K562 (cell line): Measurements from ENCODE around the gene GTF2I. TPM values are rescaled to one million over a fixed set of nuclear protein-coding genes. Genes with fewer than 3 reads are reported as not detected.
A peak's percentile ranks its signal among the peaks of the same experiment; 100 is the strongest.

Source experiments
- ATAC-seq: fragments of 200-7000 bp; cut with Tn5 transposase; 3 replicates; pipeline ENCODE4 v1.9.1; 2020; ENCODE audit warnings: moderate library complexity
- BruUV-seq: library from RNA; stranded (reverse); fragments of 400-500 nt; replicated peaks from 2 replicates; lab custom pipeline; 2021; lab: Mats Ljungman, UMichigan
- CTCF ChIA-PET: fragments of 300-600 bp; formaldehyde crosslinking; extraction: SDS; loops from one replicate; lab custom pipeline; 2021; ENCODE audit warnings: low intra/inter-chr PET ratio; lab: Yijun Ruan, JAX
- POLR2A ChIA-PET: fragments of 300-600, 350-650 bp; sonication (Branson Sonifier 250); formaldehyde crosslinking; extraction: SDS; loops from one replicate; lab custom pipeline; 2021; ENCODE audit warnings: antibody characterized with exemption, inconsistent platforms; lab: Yijun Ruan, JAX
- DNase-seq, 4 experiments: peaks; one replicate each; pipeline versions ENCODE4 v3.0.0 to v3.0.0-alpha.2; 2011 to 2018; ENCODE audit warnings: low spot score in 3 of 4, mixed read lengths in 3 of 4; ENCODE audit errors: extremely low read depth in 1 of 4
- FAIRE-seq: peaks from 2 replicates; lab custom pipeline; 2011; peaks lifted over from hg19 to GRCh38; lab: Jason Lieb, UNC
- H2AFZ ChIP-seq: 2 replicates; pipeline ENCODE4 v1.6.0; 2011; ENCODE audit warnings: low read depth, low read length, control low read depth, inconsistent platforms
- H3K27ac ChIP-seq: fragments of 200-600 bp; 3 replicates; pipeline ENCODE4 v1.8.0; 2011; ENCODE audit warnings: low read depth, mild to moderate bottlenecking, control low read depth, inconsistent platforms, low read length, moderate library complexity, mixed read lengths; ENCODE audit errors: extremely low read depth
- H3K27me3 ChIP-seq, 2 experiments: fragments of 300-600 bp in 1 of 2; 2 replicates in 1 of 2; 3 replicates in 1 of 2; pipeline versions ENCODE4 v1.6.0 to v1.8.0; 2011; ENCODE audit warnings: inconsistent platforms in 2 of 2, low read length in 2 of 2, mild to moderate bottlenecking in 1 of 2, mixed read lengths in 1 of 2, moderate library complexity in 1 of 2; ENCODE audit not compliant: control insufficient read depth in 2 of 2, insufficient read depth in 2 of 2
- H3K36me3 ChIP-seq: fragments of 300-600 bp; 3 replicates; pipeline ENCODE4 v1.8.0; 2011; ENCODE audit warnings: mild to moderate bottlenecking, low read length, inconsistent platforms; ENCODE audit not compliant: control insufficient read depth, insufficient read depth
- H3K4me1 ChIP-seq, 2 experiments: fragments of 200-600 bp in 1 of 2; replicated peaks in 1 of 2; 2 replicates in 1 of 2; 3 replicates in 1 of 2; pipeline versions ENCODE4 v1.5.1 to v1.8.0; 2011; ENCODE audit warnings: inconsistent platforms in 2 of 2, low read length in 2 of 2, mild to moderate bottlenecking in 1 of 2, mixed read lengths in 1 of 2, moderate library complexity in 1 of 2; ENCODE audit not compliant: control insufficient read depth in 2 of 2, insufficient read depth in 2 of 2
- H3K4me2 ChIP-seq: 2 replicates; pipeline ENCODE4 v1.6.1; 2011; ENCODE audit warnings: low read length, control low read depth, inconsistent platforms, mixed read lengths; ENCODE audit not compliant: insufficient read depth
- H3K4me3 ChIP-seq: fragments of 200-600 bp; sonication (generic), shearing (Covaris generic); 2 replicates; pipeline ENCODE4 v1.5.1; 2016; ENCODE audit warnings: control low read depth, inconsistent platforms
- H3K79me2 ChIP-seq: fragments of 200-600 bp; 3 replicates; pipeline ENCODE4 v1.8.0; 2011; ENCODE audit warnings: low read length, inconsistent platforms; ENCODE audit not compliant: control insufficient read depth, insufficient read depth
- H3K9ac ChIP-seq, 2 experiments: 2 replicates each; pipeline versions ENCODE4 v1.6.0 to v1.6.1; 2011; ENCODE audit warnings: low read depth in 2 of 2, low read length in 2 of 2, control low read depth in 1 of 2, inconsistent platforms in 1 of 2, mild to moderate bottlenecking in 1 of 2, mixed read lengths in 1 of 2; ENCODE audit not compliant: insufficient read depth in 1 of 2
- H3K9me1 ChIP-seq: one replicate; pipeline ENCODE4 v1.6.0; 2011; ENCODE audit warnings: inconsistent platforms, mild to moderate bottlenecking, low read length, moderate library complexity; ENCODE audit not compliant: control insufficient read depth, insufficient read depth
- H3K9me3 ChIP-seq: replicated peaks from 2 replicates; pipeline ENCODE4 v1.5.1; 2011; ENCODE audit warnings: low read depth, low read length, inconsistent platforms; ENCODE audit not compliant: control insufficient read depth, insufficient read depth
- H4K20me1 ChIP-seq: replicated peaks from 2 replicates; pipeline ENCODE4 v1.6.1; 2011; ENCODE audit warnings: low read length, inconsistent platforms, mixed read lengths; ENCODE audit not compliant: control insufficient read depth, insufficient read depth
- DIDO1 ChIP-seq: fragments of 450-650 bp; IDR thresholded peaks from 2 replicates; pipeline ENCODE4 v1.6.1; 2016; ENCODE audit warnings: low read depth, missing biosample characterization, missing genetic modification characterization
- NFXL1 ChIP-seq: fragments of 450-650 bp; formaldehyde crosslinking; IDR thresholded peaks from 2 replicates; pipeline ENCODE4 v1.4.0; 2021; ENCODE audit warnings: mild to moderate bottlenecking
- TRIM28 ChIP-seq: fragments of 450-650 bp; IDR thresholded peaks from 2 replicates; pipeline ENCODE4 v1.6.1; 2017
- ZKSCAN8 ChIP-seq: fragments of 200-800 bp; sonication (Bioruptor generic); IDR thresholded peaks from 2 replicates; pipeline ENCODE4 v1.6.1; 2016; ENCODE audit warnings: missing genetic modification characterization, missing compliant biosample characterization
- ZNF316 ChIP-seq: fragments of 450-650 bp; IDR thresholded peaks from 2 replicates; pipeline ENCODE4 v1.6.1; 2016
- WGBS: fragments of 100-300 bp; shearing (Covaris generic); methylation state at CpG from one replicate; pipeline ENCODE4 v1.1.6; 2016; ENCODE audit warnings: low coverage, mixed read lengths; ENCODE audit not compliant: insufficient coverage; ENCODE audit errors: missing lambda C conversion rate; 5-methylcytosine and 5-hydroxymethylcytosine counted together
- in situ Hi-C: fragments of 300-500 bp; cut with MboI; formaldehyde crosslinking; loops from 4 replicates; pipeline ENCODE4 v1.15.0; 2018; ENCODE audit warnings: inconsistent platforms, mixed read lengths
- intact Hi-C: fragments of 100-400 bp; cut with micrococcal nuclease; formaldehyde crosslinking; loops from 2 replicates; pipeline ENCODE4 v1.14.2; 2022
- polyA plus RNA-seq, 8 experiments: library from polyadenylated mRNA; depleted of rRNA in 4 of 8; stranded (reverse) in 5 of 8; unstranded in 3 of 8; fragments of >200 nt; fragmentation: Nextera tagmentation in 2 of 8; fragmentation: Illumina TruSeq in 1 of 8; extraction: Ambion mirVana in 2 of 8; extraction: Trizol in 1 of 8; gene quantifications; 2 replicates each; pipeline versions ENCODE4 v1.2.1 to v1.2.3, GENCODE V29; 2011 to 2014; ENCODE audit warnings: inconsistent platforms in 1 of 8, missing spikeins in 1 of 8
- total RNA-seq, 7 experiments: library from RNA; depleted of rRNA in 6 of 7; stranded (reverse); fragments of >200 nt in 6 of 7; fragmentation: Illumina TruSeq in 2 of 7; extraction: Trizol in 2 of 7; gene quantifications; 2 replicates each; pipeline versions ENCODE4 v1.2.1 to v1.2.3, GENCODE V29; 2011 to 2021; ENCODE audit warnings: low replicate concordance in 1 of 7
- TF ChIP-seq, protein P1 (sequence below): fragments of 450-650 bp; IDR thresholded peaks from 2 replicates; pipeline ENCODE4 v1.6.1; 2016; ENCODE audit warnings: low read depth

Gene GTF2I
- total and polyA plus RNA-seq, 9 of the 15 experiments (the other 6 are each of a cell fraction or from before 2014, with no cell fraction given): 8.4 to 161 (median 90.0) TPM

DNA sequence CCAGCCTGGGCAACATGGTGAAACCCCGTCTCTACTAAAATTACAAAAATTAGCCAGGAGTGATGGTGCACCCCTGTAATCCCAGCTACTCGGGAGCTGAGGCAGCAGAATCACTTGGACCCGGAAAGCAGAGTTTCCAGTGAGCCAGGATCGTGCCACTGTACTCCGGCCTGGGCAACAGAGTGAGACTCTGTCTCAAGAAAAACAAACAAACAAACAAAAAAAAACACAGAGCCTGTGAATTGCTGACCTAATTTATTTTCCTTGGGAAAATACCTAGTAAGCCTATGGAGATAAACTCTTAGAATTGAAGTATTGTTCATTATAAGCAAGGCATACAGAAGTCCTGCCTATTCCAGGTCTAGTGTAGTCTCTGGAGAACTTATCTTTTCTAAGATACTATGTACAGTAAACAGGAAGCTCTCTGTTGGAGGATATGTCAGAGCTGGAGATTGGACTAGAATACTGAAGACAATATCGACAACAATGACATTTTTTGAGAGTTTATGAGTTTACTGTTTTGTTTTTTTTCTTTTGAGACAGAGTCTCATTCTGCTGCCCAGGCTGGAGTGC, 14.9 kb downstream of the GTF2I start:
- Histone ChIP-seq H3K36me3 (peaks cover 25% of the 10 kb centered on the region; the same call in 2 of the 3 replicates), H4K20me1 (no peaks in the 10 kb centered on the region), H3K4me3 (no peak overlapping the region), H2AFZ (no peak overlapping the region), H3K9me1 (no peaks in the 10 kb centered on the region), H3K9ac (peak overlapping the region in 1 of 2 experiments; percentile 45; a peak in 1 of 4 replicates), H3K4me2 (no peak overlapping the region), H3K4me1 (peaks cover 3 to 4% of the 10 kb centered on the region in 2 experiments; a peak in 1 of 5 replicates), H3K27me3 (no peaks in the 10 kb centered on the region), H3K9me3 (no peaks in the 10 kb centered on the region), H3K79me2 (peaks cover 90% of the 10 kb centered on the region), H3K27ac (no peak overlapping the region)
- ChIA-PET CTCF (no interaction called here), POLR2A (interaction anchor here (5.5 kb wide), 1 partner anchor 14 kb away, joined by 42 read pairs; the partner anchor contains the start of gene GTF2I)
- in situ Hi-C loops (no loop called here), intact Hi-C loops (no loop called here)
- ATAC-seq (peak; percentile 72), FAIRE-seq (no peak), DNase-seq (no peak)
- BruUV-seq: no TSS peak
- WGBS: 79% methylated on average over 6 of the region's 6 CpGs
- TF ChIP-seq ZNF316: peak; percentile 57
- TF ChIP-seq ZKSCAN8: no peak
- TF ChIP-seq, protein P1, sequence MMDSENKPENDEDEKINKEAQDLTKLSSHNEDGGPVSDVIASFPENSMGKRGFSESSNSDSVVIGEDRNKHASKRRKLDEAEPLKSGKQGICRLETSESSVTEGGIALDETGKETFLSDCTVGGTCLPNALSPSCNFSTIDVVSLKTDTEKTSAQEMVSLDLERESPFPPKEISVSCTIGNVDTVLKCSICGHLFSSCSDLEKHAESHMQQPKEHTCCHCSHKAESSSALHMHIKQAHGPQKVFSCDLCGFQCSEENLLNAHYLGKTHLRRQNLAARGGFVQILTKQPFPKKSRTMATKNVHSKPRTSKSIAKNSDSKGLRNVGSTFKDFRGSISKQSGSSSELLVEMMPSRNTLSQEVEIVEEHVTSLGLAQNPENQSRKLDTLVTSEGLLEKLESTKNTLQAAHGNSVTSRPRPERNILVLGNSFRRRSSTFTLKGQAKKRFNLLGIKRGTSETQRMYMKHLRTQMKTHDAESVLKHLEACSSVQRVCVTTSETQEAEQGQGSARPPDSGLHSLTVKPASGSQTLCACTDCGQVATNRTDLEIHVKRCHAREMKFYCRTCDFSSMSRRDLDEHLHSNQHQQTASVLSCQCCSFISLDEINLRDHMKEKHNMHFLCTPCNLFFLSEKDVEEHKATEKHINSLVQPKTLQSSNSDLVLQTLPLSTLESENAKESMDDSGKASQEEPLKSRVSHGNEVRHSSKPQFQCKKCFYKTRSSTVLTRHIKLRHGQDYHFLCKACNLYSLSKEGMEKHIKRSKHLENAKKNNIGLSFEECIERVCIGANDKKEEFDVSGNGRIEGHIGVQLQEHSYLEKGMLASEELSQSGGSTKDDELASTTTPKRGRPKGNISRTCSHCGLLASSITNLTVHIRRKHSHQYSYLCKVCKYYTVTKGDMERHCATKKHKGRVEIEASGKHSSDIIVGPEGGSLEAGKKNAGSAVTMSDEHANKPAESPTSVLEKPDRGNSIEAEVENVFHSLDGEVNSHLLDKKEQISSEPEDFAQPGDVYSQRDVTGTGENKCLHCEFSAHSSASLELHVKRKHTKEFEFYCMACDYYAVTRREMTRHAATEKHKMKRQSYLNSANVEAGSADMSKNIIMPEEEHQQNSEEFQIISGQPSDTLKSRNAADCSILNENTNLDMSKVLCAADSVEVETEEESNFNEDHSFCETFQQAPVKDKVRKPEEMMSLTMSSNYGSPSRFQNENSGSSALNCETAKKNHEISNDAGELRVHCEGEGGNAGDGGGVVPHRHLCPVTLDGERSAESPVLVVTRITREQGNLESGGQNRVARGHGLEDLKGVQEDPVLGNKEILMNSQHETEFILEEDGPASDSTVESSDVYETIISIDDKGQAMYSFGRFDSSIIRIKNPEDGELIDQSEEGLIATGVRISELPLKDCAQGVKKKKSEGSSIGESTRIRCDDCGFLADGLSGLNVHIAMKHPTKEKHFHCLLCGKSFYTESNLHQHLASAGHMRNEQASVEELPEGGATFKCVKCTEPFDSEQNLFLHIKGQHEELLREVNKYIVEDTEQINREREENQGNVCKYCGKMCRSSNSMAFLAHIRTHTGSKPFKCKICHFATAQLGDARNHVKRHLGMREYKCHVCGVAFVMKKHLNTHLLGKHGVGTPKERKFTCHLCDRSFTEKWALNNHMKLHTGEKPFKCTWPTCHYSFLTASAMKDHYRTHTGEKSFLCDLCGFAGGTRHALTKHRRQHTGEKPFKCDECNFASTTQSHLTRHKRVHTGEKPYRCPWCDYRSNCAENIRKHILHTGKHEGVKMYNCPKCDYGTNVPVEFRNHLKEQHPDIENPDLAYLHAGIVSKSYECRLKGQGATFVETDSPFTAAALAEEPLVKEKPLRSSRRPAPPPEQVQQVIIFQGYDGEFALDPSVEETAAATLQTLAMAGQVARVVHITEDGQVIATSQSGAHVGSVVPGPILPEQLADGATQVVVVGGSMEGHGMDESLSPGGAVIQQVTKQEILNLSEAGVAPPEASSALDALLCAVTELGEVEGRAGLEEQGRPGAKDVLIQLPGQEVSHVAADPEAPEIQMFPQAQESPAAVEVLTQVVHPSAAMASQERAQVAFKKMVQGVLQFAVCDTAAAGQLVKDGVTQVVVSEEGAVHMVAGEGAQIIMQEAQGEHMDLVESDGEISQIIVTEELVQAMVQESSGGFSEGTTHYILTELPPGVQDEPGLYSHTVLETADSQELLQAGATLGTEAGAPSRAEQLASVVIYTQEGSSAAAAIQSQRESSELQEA: no peak
- no peak for TF ChIP-seq NFXL1 (CRISPR knock-in tag)
- no peak for TF ChIP-seq TRIM28
- no peak for TF ChIP-seq DIDO1 (tag)
